Measurements from ENCODE around the gene ATOSB.

DNA sequence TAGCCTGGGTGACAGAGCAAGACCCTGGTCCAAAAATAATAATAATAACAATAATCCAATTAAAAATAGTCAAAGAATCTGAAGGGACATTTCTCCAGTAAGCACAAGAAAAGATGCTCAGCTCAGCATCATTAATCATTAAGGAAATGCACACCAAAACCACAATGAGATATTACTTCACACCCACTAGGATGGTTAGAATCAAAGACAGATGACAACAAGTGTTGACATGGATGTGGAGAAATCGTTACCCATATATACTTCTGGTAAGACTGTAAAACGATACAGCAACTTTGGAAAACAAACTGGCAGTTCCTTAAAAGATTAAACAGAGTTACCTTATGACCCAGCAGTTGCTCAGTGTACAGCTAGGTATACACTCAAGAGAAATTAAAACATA, 30.6 kb downstream of the ATOSB start:
- TF ChIP-seq, protein P1, sequence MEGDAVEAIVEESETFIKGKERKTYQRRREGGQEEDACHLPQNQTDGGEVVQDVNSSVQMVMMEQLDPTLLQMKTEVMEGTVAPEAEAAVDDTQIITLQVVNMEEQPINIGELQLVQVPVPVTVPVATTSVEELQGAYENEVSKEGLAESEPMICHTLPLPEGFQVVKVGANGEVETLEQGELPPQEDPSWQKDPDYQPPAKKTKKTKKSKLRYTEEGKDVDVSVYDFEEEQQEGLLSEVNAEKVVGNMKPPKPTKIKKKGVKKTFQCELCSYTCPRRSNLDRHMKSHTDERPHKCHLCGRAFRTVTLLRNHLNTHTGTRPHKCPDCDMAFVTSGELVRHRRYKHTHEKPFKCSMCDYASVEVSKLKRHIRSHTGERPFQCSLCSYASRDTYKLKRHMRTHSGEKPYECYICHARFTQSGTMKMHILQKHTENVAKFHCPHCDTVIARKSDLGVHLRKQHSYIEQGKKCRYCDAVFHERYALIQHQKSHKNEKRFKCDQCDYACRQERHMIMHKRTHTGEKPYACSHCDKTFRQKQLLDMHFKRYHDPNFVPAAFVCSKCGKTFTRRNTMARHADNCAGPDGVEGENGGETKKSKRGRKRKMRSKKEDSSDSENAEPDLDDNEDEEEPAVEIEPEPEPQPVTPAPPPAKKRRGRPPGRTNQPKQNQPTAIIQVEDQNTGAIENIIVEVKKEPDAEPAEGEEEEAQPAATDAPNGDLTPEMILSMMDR (IDR thresholded peaks at IDR 0.05; ENCODE audit: low read length): no peak
- TF ChIP-seq EZH2 (IDR thresholded peaks at IDR 0.05; ENCODE audit: borderline replicate concordance, low read length): no peak

Data from OCI-LY1 (cell line).